T-helper 2 cell (primary cell): Measurements from ENCODE around the gene CCDC32.
A peak's percentile ranks its signal among the peaks of the same experiment; 100 is the strongest.

ENCODE experiments used
- DNase-seq, 5 experiments: peaks; one replicate each; pipeline versions ENCODE4 v3.0.0 to v3.0.0-alpha.2; 2012 to 2022

CCDC32 gene

DNA sequence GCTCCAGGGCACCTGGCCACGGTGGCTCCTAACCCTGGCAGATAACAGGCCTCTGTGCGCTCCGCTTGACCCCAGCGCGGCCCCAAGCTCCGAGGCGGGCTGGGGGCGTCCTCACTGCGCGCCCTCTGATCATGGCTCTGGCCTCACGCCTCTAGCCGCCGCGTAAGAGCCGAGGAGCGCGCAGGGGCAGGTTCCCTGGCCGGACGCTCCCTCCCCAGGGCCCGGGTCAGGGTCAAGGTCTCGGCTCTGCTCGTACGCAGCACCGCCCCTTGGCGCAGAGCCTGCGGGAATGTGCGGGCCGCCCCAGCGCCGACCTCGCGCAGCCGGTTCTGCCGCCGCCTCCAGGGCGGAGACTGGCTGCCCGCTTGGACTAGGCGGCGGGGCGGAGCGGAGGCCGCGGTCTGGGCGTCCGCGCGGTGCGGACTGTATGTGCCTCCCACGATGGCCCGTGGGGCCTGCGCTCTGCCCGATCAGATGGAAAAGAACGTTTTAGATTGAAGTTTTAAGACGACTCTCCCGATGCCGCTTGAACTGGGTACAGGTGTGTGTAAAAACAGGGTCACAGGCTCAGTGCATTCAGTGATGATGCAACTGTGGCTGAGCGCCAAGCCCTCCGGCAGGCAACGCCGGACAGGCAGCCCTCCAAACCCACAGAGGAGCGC, 53.2 kb downstream of the CCDC32 start:
- no peak for DNase-seq

DNA sequence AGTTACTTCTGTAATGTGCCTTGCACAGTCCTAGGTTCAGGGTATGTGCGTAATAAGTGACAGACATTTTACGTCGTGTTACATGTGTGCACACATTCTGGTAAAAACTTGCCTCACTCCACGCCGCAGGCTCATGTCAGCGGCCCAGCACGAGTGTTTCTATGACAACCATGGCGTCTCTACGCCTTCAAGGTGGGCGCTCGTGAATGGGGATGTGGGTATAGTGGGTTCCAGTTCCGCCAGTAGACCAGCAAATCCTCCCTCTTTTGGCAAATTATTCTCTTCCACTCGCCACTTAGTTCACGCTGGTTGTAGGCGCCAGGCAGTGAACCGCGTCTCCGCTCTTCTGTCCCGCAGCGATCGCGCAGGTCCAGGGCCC, 53.8 kb downstream of the CCDC32 start:
- peak in 2 of 5 experiments; percentile 24 to 32 for DNase-seq

DNA sequence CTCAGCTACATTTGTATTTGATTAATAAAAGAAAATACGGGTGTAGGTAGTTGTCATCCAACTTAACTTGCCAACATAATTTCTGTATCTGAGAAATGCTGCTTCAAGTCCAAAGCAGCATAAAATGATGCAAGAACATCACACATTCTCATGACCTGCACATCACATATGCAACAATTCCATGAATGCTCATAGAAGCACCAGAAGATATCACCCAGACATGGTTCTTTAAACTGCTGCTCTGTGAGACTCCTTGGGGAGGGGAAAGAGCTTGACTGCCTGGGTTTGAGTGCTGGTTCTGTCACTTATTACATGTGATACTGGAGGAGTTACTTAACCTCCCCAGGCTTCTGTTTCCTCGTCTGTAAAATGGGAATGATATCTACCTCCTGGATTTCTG, 54.6 kb downstream of the CCDC32 start:
- no peak for DNase-seq

DNA sequence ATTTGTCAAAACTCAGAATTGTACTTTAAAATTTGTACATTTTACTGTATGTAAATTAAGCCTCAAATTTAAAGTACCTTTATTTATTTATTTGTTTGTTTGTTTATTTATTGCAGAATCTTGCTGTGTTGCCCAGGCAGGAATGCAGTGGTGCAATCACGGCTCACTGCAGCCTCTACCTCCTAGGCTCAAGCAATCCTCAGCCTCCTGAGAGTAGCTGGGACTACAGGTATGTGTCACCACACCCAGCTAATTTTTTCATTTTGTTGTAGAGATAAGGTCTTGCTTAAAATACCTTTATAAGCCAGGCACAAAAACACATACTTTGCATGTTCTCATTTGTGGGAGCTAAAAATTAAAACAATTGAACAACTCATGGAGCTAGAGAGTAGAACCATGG, 56.6 kb downstream of the CCDC32 start:
- no peak for DNase-seq

DNA sequence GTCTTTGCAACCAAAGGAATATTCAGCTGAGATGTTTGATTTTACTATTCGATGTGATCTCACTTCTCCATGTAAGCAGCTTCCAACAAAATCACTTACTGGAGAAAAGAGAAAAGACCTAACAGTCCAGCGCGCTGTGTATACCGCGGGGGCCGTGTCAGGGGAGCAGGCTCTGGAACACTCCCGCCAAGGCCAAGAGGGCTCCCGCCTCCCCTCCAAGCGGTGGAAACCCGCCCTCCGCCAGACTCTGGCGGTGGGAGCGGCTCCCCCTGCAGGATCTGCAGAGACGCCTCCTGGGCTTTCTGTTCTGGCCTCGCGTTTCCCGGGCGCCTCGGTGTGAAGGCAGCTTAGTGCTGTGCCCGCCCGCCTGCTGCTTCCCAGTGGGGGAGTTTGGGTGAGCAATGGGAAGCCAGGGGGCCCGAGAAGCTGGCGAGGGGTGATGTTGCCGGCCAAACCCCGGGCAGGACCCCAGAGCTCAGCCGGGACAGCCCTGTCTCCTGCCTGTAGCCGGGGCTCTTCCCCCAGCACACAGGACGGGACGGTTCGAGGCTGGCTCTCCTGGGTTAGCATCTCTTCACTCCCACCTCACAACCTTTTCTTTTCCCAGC, 57.8 kb downstream of the CCDC32 start:
- DNase-seq: peak; percentile 27 to 58 (median 47)
